GM21447 (cell line): ENCODE results near the gene NUCB1.

ENCODE experiments used
- ATAC-seq: cut with Tn5 transposase; IDR thresholded peaks from one replicate; pipeline ENCODE4 v1.9.1; 2021; ENCODE audit not compliant: unreplicated experiment

NUCB1 gene

DNA sequence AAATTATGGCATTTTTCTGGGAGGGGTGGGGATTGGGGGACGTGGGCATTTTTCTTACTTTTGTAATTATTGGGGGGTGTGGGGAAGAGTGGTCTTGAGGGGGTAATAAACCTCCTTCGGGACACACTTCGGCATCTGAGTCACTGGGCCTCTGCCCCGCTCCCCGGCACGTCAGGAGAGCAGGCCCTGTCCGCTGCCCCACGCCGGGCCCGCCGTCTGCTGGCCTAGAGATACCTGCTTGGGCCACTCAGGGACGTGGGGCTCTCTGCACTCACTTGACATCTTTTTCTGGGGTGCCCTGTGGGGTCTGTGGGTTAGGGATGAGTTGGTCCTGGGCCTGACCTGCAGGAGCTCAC lies 61.5 kb downstream of the NUCB1 start:
- no peak for ATAC-seq

GRCh38 chr19:48962029-48962848 lies 62.1 kb downstream of the NUCB1 start:
- ATAC-seq, result no peak

- no peak for ATAC-seq
Measured at GRCh38 chr19:48962849-48963165, 62.7 kb downstream of the NUCB1 start.

DNA sequence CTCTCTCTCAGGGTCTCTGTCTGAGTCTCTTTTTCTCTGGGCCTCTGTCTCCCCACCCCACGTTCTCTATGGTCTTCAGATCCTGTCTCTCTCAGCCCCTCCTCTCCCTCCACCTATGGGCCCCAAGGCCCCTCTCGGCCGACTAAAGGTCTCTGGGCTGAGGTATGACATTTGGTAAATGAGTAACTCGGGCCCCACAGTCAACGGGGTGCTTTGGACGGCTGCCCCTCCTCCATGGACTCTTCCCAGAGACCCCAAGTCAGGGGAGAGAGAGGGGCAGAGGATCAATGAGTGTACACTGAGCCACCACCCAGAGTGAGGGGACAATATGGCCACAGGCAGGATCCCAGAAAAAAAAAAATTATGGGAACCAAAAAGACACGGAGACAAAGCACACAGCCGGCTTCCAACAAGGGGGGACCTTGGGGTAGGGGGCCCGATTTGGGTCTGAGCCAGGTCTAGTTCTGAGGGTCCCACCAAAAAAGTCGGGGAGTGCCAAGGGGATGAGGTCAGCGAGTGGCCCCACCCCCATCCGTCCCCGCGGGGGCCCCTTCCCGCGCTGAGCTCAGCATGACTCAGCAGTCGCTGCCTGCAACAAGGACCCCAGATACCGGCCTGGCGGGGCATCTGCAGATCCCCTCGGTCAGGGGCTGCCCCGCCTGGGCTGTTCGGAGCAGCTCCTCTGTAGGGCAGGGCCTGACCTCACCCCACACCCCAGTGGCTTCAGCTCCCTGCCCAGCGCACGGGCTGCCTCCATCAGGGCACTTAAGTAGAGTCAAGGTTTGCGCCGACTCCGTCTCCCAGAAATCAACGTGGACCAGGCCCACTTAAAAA lies 63.5 kb downstream of the NUCB1 start:
- ATAC-seq, result peak; percentile 32

DNA sequence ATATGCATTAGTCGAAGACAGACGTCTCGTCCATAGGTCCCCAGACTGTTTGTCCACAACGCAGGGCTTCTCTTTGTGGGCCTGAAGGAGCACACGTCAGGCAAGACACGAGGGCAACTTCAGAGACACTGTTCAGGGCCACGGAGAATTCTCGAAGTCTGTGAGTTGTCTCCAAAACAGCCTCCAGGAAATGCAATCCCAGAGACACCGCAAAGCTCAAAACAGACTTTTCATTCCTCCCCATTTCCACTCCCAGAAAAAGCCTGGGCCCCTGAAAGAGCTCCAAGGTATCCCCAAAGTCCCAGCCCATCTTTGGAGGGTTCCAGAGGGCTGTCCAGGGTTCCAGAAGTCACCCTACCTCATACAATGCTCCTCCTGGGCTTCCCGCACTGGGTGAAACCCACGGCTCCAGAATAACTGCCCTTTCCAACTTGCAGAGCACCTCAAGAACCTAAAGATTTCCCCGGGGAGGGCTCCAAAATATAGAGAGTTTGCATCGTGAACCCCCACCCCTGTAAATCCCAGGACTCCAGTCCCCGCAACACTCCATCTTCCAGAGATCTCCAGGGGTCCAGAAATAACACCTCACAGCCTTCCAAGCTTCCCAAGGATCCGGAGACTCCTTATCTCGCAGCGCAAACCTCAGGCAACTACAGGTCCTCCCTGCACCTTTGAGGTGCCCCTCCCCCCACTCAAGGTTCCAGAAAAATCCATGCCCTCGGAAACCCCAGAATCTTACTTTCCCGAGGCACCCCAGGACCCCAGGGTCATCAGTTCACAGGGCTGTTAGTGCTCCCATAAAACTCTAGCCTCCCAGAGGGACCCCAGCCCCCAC lies 64.3 kb downstream of the NUCB1 start:
- no peak for ATAC-seq

DNA sequence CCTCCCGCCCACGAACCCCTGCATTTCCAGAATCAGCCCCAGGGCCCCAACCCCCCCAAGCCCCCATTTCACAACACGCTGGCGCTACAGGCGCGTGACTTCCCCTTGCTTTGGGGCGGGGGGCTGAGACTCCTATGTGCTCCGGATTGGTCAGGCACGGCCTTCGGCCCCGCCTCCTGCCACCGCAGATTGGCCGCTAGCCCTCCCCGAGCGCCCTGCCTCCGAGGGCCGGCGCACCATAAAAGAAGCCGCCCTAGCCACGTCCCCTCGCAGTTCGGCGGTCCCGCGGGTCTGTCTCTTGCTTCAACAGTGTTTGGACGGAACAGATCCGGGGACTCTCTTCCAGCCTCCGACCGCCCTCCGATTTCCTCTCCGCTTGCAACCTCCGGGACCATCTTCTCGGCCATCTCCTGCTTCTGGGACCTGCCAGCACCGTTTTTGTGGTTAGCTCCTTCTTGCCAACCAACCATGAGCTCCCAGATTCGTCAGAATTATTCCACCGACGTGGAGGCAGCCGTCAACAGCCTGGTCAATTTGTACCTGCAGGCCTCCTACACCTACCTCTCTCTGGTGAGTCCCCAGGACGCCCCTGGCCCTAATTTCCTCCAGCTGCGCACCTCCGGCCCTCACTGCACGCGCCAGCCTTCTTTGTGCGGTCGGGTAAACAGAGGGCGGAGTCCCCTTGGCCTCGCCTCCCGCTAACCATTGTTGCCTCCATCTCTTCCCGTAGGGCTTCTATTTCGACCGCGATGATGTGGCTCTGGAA lies 65.1 kb downstream of the NUCB1 start, which contains the start of gene FTL:
FTL (plus strand) TSS at position 270 of the 766 bp plus-strand sequence; CDS start at position 469, 199 bp downstream.
- peak; percentile 35 for ATAC-seq

DNA sequence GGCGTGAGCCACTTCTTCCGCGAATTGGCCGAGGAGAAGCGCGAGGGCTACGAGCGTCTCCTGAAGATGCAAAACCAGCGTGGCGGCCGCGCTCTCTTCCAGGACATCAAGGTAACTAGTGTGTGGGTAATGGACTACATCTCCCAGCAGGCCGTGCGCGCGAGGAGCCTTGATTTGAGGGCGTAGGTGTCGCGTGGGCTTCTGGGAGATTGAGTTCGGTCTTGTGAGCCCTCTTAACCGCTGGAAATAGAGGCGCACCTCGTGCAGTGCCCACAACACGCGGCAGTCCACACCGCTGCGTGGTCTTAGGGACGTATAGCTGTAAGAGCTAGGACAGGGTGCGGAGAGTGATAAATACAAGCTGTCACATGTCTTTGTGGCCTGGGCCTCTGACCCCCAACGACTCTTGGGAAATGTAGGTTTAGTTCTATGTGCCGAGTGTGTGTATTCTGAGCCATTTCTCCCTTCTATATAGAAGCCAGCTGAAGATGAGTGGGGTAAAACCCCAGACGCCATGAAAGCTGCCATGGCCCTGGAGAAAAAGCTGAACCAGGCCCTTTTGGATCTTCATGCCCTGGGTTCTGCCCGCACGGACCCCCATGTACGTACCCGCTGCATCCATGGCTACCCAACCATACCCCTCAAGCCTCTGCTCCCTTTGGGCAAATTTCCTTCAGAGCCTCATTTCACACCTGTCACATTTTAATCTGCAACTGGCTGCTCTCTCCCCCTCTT lies 65.9 kb downstream of the NUCB1 start:
- peak; percentile 16 for ATAC-seq

GRCh38 chr19:48966541-48967345 lies 66.6 kb downstream of the NUCB1 start:
- no peak for ATAC-seq

- ATAC-seq, result no peak
Measured at GRCh38 chr19:48967346-48968178, 67.5 kb downstream of the NUCB1 start.

DNA sequence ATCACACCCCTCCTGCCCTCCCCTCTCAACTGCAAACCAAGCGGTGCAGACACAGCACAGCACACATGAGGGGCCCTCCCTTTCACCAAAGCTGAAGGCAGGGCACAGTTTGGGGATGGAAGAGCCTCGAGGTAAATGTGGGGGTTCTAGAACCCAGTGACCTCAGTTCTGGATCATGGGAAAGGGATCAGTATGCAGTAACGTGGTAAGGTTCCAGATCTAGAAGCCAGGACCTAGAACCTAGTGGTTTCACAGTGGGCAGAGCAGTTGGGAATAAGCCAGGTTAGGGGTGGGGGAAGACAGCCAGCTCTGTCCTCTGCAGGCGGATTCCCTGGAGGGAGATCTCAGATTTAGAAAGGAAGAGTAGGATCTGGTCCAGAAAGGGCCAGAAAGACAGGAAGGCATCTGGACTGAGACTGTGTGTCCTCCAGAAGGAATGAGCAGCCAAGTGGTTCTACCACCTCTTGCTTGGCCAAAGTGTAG lies 68.1 kb downstream of the NUCB1 start:
- ATAC-seq, result no peak

DNA sequence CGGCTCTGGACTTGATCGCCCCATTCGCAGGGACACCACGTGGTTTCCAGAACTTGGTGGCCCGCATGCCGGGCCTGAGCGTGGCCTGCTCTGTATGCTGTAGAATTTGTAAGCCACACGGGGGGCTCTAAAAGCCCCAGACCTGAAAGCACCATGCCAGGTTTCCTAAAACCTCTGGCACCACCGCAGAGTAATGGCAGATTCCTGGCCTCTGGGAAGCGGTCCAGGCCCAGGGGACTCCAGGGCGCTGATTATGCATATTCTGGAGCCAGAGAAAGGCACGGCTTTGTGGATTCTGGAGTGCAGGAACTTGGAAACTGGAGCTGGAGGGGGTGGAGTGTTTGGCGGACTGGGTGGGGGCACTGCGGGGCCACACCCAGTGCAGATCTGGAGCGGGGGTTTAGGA lies 68.7 kb downstream of the NUCB1 start:
- ATAC-seq, result no peak

GRCh38 chr19:48969276-48970138 lies 69.4 kb downstream of the NUCB1 start:
- ATAC-seq, result no peak

DNA sequence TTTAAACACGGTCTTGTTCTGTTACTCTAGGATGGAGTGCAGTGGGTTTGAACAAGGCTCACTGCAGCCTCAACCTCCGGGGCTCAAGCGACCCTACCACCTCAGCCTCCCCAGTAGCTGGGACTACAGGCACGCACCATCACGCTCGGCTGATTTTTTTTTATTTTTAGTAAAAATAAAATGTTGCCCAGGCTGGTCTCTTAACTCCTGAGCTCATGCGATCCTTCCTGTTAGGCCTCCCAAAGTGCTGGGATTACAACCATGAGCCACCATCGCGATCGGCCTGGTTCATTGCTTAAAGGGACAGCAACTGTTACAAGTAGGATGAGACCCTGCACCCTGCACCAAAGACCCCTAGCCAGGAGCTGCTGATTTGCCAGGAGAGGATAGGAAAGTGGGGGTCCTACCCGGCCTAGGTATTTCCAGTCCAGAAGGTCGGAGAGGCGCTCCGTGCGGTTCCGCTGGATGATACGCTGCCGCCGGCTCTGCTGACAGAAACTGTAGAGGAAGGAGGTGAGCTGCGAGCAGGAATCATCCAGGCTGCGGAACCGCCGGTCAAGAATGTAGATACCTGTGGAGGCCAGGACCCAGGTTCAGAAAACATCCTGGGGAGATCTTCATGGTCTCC lies 70.1 kb downstream of the NUCB1 start:
- no peak for ATAC-seq

DNA sequence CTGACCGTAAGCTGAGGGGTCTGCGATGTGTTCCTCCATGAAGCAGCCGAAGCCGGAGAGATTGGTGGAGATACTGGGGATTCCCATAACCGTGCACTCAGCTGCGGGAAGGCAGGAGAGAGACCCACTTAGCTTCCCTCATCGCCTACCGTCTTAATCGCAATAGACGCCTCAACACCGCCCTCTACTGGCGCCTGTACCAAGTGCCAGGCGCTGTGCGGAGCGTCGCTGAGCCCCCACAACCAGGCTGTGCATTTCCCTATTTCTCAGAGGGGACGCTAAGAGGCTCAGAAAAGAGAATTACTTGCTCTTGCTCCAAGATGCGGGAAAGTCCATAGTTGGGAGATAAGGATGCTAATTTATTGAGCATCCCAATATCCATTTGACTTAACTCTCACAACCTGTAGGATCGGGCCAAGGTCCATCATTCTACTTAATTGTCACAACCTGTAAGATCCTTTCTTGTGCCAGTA lies 70.8 kb downstream of the NUCB1 start:
- no peak for ATAC-seq
